Activated T-cell treated with anti-CD3 and anti-CD28 coated beads, Interleukin-2, amount 50 U/mL, for 48 hours (primary cell): ENCODE measurements around the gene KAT5.
"Not testable (repeated sequence)": the region's sequence is repeated elsewhere in the genome, so short reads cannot be mapped to it uniquely, and the experiment has no call there.

Experiments
- DNase-seq, 2 experiments: peaks; one replicate each; pipeline ENCODE4 v3.0.0-alpha.2; 2020

Gene KAT5

DNA sequence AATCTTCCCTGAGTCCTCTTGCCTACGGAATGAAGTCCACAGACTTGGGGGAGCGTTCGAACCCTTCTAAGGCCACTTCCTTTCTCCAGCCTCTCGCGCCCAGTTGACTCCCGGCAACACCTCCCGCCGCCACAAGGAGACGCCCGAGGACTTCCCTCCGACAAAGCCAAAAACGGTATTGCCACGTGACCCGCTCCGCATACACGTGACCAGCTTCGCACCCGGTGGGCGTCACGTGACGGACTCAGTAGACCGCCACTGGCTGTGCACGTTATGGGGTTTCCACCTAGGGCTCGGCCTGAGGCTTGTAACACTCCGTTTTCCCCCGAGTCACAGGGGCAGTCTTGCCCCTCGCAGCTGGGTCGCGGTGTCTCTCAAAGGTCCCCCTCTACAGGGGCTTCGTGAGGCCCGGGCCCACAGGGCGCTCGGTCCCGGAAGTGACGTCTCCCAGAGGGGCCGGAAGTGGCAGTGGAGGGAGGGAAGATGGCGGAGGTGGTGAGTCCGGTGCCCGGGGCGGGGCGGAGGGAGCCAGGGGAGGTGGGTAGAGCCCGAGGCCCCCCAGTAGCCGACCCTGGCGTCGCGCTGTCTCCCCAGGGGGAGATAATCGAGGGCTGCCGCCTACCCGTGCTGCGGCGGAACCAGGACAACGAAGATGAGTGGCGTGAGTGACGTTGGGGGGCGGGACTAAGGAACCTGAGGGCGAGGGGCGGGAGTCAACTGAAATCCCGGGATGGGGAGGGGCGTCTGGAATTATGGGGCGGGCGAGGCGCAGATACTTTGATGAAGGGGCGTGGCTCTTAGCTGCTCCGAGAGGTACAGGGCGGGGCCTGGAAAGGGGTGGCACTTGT is at the start of gene KAT5:
KAT5 (plus strand) TSS at position 468 of the 848 bp plus-strand sequence; CDS start at position 484, 16 bp downstream.
- peak; percentile 99 to 100 for DNase-seq

DNA sequence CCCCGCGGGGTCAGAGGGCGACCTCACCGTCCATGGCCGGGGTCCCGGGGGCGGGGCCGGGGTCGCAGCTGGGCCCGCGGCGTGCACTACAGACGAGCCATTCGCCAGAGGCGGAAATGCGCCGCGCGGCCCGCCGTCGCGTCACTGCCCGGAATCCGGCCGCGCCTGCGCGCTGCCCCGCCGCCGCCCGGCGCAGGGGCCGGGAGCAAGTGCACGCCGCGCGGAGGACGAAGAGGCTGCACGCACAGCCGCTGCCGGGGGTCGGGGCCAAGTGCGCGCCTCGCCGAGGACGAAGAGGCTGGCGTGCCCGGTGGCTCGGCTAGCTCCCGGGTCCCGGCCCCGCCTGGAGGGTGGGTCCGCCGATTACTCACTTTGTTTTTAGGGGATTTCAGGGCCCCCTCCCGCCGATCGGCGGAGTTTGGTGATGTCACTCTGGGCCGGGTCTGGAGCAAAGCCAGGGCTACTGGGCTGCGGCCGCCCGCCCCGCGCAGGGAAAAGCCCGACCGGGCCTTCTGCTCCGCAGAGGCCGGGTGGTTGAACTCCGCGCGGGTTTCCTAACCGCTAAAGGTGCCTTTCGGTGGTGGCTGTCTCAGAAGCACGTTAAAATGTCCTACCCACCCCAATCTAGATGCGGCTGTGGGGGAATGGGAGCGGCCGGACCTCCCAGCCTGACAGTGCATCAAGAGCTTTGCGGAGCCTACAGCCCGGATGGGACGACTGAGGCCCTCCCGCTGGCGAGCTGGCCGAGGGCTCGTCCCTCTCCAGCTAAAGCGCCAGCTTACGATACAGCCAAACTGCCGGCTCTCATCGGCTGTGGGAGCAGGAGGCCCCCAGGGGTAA is 49.0 kb upstream of the KAT5 start, which contains the start of gene RELA:
RELA (minus strand) TSS at position 118 of the 840 bp plus-strand sequence; CDS start at position 34, 84 bp downstream.
- DNase-seq, result peak; percentile 90 to 95

DNA sequence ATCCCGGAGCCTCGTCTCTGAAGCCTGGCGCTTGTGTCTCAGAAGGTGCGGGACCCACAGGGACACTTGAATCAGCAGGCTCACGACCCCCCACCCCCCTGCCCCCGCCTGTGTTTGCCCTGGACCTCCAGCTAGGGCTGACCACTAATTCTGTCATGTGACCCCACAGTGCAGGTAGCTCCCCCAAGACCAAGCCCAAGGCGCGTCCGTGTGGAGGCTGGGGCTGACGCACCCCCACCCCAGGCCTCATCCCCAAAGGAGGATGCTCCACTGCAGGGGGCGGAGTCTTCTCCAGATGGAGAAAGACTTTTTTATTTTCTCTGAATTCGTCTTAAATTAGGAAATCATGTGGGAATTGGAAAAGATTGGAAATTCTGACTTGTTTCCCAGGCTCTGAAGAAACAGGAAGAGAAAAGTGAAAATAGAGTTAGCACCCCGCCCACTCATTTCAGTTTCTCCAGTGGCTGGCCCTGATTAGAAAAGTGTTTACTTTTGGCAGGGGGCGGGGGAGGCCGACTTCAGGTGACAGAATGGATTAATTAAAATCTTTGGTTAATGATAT is 48.3 kb upstream of the KAT5 start:
- DNase-seq, result peak in 1 of 2 experiments; percentile 52

DNA sequence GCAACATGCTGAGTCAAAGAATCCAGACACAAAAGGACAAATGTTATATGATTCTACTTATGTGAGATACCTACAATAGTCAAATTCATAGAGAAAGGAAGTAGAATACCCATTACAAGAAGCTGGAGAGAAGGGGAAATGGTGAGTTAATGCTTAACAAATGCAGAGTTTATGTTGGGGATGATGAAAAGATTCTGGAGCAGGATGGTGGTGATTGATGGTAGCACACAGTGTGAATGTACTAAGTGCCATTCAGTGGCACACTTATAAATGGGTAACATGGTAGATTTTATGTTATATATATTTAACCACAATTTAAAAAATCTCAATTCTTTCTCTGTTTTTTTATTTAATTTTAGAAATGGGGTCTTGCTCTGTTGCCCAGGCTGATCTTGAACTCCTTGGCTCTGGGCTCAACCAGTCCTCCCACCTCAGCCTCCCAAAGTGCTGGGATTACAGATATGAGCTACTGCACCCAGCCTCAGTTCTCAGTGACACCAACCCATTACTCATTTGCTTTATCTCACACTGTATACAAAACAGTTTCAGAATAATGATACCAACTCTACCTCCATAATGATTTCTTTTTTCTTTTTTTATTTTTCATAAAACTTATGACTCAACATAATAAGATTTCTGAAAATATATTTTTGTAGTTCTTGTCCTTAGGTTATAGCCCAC is 39.7 kb upstream of the KAT5 start:
- no peak for DNase-seq

DNA sequence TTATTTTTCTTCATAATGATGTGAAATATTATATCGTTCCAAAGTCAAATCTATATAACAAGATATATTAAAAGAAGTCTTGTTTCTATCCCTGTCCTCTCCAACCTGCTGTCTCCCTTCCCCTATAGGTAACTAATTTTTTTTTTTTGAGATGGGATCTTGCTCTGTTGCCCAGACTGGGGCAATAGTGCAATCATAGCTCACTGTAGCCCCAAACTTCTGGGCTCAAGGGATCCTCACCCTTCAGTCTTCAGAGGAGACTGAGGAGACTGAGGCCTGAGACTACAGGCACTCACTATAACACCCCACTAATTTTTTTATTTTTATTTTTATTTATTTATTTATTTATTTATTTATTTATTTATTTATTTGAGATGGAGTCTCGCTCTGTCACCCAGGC is 39.1 kb upstream of the KAT5 start:
- DNase-seq, result no peak

DNA sequence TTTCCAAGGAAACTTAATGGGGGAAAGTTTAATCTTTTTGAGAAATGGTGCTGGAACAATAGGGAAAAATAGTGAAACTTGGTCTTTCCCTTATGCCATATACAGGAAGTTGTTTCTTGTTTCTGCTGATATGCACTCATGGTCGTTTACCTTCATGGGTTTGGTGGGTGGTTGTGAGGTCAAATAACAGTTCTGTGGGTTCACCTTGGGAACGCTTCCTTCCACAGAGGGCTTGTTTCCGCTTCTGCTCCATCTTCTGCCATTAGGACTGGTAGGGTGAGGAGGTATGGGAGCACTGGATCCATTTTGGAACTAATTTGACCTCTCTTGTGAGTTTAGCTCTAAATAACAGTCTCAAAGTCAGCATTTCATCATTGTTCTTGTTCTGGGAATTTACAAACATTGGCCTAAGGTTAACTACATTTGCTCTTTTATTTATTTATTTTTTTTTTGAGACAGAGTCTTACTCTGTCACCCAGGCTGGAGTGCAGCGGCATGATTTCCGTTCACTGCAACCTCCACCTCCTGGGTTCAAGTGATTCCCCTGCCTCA is 31.8 kb upstream of the KAT5 start:
- DNase-seq, result no peak

DNA sequence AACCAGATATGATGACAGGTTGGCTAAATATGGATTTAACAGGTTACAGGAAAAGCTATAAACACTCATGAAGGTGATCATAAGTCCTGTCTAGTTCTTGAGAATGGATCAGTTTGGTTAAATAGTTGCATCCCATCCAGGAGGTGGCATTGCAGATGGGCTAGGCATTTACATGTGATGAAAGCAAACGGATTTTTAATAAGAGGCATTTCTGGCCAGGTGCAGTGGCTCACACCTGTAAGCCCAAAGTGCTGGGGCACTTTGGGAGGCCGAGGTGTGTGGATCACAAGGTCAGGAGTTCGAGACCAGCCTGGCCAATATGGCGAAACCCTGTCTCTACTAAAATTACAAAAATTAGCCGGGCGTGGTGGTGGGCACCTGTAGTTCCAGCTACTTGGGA is 28.6 kb upstream of the KAT5 start:
- DNase-seq, result not testable (repeated sequence)

DNA sequence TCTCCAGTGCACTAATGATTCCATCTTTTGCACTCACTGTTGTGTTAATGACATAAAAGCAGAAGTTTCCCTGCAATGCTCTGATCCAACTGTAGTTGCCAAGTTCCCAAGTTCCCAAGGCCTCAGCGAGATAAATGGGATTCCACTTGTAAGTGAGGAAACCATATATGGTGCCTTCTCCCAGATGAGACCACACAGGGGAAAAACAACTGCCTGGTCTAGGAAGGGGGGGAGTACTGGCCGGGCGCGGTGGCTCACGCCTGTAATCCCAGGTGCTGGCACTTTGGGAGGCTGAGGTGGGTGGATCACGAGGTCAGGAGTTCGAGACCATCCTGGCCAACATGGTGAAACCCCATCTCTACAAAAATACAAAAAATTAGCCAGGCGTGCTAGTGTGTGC is 26.1 kb upstream of the KAT5 start:
- DNase-seq, result no peak

DNA sequence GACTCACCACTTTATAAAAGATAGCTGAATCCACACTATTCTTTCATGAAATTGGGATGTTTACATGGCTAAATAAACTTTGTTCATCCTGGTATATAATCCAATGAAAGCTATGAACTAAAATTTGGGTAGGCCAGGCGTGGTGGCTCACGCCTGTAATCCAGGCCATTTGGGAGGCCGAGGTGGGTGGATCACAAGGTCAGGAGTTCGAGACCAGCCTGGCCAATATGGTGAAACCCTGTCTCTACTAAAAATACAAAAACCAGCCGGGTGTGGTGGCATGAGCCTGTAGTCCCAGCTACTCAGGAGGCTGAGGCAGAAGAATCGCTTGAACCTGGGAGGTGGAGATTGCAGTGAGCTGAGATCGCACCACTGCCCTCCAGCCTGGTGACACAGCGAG is 20.2 kb upstream of the KAT5 start:
- not testable (repeated sequence) for DNase-seq

DNA sequence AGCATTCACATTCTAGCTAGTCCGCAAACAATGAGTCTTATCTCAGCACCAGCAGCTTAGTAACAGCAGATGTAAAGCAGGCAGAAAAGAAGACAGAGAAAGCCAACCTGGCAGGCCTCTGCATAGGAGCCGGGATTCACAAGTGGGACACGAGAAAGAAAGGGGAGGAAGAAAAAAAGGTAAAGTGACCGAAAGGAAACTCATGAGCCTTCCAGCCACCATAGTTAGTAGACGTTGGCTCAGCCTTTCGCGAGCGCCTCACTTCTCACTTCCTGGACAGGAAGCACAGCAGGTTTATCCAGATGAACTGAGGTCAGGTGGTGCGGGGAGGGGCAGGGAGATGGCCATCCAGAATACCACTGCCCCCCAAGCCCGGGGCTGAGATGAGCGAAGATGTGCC is 19.7 kb upstream of the KAT5 start:
- no peak for DNase-seq

DNA sequence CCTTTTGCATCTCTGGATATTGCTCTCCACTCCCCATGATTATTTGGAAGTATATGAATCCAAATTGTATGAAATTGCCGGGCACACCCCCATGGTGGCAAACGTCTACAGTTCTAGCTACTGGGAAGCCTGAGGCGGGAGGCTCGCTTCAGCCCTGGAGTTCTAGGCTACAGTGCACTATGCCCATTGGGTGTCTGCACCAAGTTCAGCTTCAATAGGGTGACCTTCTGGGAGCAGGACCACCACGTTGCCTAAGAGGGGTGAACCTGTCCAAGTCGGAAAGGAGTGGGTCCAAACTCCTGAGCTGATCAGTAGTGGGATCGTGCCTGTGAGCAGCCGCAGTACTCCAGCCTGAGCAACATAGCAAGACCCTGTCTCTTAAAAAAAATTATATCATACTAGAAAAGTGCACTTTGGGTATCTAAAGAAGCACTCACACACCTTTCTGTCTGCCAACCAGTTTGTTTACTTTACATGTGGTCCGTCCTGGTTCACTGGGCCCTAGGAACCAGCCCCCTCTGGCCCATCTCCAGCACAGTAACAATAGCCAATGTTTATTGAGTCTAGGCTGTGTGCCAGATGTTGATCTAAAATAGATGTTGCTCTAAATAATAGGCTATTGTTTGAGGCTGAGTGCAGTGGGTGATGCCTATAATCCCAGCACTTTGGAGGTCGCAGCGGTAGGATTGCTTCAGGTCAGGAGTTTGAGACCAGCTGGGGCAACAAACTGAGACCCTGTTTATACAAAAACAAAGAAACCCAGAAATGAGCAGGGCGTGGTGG is 16.4 kb upstream of the KAT5 start:
- no peak for DNase-seq

DNA sequence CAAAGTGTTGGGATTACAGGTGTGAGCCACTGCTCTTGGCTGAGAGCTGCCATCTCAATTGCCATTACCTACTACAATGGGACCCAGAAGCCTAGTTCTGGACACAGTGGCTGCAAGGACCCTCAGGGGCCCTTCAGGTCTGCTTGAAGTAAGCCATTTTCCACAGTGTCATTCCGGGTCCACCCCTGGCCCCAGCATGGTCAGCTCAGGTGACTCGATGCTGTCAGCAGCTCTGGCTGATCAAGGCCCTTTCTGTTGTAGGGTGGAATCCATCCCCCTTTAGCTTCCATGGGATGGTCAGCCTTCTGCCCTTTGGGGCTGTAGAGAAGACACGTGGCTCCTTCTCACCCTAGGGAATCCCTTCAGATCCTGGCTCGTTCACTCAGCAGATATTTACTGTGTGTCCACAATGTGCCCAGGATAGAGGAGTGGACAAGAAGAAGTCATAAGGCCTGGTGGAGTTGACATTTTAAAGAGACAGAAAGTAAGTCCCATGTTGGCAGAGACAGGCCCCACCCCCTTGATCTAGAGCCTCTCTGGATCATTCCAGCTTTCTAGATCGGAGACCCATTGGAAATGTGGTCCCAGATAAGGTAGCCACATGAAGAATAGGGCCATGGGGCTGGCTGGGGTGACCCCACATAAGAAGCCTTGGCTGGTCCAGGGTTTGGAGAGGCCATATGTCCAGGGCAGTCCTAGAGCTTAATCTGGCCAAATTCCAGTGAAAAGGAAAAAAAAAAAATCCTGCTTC is 15.1 kb upstream of the KAT5 start:
- no peak for DNase-seq

DNA sequence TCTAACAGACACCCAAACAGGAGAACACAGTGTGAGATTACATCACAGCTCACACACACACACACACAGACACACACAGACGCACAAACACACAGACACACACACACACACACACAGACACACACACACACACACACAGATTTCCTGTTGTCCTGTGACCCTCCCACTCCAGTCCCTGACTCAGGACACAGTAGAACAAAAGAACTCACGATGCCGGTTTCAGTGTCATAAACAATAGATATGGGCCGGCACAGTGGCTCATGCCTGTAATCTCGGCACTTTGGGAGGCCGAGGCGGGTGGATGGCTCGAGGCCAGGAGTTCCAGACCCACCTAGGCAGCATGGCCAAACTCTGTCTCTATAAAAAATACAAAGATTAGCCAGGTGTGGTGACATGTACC is 13.8 kb upstream of the KAT5 start:
- DNase-seq, result no peak

DNA sequence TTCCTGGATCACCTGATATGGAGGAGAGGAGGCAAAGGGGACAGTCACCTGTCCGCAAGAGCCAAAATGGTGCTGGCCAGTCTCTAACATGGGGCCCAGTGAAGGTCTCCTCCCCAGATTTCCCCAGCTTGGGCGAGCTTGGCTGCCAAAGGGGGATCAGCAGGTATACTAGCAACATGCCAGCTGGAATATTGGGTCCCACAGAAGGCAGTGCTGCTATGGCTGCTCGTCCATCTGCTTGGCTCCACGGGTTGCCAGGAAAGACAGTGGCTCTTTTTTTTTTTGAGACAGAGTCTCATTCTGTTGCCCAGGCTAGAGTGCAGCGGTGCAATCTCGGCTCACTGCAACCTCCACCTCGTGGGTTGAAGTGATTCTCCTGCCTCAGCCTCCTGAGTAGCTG is 12.7 kb upstream of the KAT5 start:
- no peak for DNase-seq

DNA sequence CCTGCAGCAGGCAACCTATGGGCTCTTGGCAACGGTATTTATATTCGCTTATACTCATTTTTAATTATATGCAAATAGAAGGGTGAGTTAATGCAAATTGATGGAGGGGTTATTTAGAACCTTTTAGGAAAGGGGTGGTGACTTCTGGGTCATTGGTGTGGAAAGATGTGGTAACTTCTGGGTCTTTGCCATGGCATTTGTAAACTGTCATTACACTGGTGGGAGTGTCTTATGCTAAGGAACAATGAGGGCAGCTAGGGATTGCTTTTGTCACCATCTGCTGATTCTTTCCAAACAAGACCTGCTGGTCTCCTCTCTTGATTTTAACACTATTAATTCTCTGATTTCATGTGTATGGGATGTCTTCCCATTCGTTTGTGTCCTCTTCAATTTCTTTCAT is 11.7 kb upstream of the KAT5 start:
- no peak for DNase-seq

DNA sequence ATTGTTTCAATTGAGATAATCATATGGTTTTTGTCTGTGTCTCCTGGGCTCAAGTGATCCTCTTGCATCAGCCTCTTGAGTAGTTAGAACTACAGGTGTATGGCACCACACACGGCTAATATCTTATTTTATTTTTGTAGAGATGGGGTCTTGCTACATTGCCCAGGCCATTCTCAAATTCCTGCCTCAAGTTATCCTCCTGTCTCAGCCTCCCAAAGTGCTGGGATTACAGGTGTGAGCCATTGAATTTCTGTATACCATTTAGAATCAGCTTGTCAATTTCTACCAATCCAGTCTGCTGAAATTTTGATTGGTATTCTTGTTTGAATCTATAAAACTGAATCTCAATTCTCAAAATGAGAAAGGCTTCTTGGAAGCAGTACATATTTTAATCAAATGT is 10.4 kb upstream of the KAT5 start:
- DNase-seq, result no peak

DNA sequence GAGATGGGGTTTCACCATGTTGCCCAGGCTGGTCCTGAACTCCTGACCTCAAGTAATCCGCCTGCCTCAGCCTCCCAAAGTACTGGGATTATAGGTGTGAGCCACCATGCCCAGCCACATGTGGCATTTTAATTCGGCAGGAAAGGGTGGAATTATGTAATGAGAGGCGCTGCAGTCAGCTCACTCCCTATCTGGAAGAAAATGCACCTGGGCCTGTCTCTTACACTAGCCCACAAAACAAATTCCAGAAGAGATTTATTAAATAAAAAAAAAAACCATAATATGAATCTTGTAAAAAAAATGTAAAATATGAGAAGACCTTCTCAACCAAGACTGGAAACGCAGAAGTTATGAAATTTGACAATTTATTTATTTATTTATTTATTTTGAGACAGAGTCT is 8.2 kb upstream of the KAT5 start:
- no peak for DNase-seq

DNA sequence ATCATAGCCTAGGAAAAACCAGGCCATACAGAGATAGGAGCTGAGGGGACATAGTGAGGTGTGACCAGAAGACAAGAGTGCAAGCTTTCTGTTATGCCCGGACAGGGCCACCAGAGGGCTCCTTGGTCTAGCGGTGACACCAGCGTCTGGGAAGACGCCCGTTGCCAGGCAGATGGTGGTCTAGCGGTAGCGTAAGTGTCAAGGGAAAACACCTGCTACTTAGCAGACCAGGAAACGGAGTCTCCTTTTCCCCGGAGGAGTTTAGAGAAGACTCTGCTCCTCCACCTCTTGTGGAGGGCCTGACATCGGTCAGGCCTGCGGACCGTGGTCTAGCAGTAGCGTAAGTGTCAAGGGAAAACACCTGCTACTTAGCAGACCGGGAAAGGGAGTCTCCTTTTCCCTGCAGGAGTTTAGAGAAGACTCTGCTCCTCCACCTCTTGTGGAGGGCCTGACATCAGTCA is 5.7 kb upstream of the KAT5 start:
- DNase-seq, result peak; percentile 86 to 89

DNA sequence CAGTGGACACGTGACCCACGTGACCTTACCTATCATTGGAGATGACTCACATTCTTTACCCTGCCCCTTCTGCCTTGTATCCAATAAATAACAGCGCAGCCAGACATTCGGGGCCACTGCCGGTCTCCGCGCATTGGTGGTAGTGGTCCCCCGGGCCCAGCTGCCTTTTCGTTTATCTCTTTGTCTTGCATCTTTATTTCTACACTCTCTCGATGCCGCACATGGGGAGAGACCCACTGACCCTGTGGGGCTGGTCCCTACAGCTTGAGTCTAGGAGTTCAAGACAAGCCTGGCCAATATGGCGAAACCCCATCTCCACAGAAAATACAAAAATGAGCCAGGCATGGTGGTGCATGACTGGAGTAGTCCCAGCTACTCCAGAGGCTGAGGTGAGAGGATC is 5.0 kb upstream of the KAT5 start:
- DNase-seq, result not testable (repeated sequence)

DNA sequence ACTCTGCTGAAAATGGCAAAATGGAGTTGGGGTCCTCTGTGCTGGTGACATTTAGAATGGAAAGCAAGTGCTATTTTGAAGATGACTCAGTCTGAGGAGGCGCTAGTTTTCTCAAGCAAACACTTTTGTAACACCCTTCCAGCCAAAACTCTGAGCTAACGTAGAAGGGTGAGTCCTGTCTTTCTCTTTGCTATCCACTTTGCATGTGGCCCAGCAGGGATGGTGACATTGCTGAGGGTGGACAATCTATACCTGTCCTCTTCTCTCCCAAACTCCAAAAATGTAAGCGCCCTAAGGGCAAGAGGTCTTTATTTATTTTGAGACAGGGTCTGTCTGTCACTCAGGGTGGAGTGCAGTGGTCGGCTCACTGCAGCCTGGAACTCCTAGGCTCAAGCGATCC is 3.6 kb upstream of the KAT5 start:
- DNase-seq, result no peak

DNA sequence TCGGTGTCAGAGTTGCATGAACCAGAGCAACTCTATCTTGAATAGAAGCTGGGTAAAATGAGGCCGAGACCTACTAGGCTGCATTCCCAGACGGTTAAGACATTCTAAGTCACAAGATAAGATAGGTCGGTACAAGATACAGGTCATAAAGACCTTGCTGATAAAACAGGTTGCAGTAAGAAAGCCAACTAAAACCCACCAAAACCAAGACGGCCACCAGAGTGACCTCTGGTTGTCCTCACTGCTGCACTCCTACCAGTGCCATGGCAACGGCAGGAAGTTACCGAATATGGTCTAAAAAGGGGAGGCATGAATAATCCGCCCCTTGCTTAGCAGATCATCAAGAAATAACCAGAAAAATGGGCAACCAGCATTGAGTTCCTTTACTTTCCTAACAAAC is 2.4 kb upstream of the KAT5 start:
- DNase-seq, result no peak
